Measurements from ENCODE around the gene RBFOX2.
A peak's percentile ranks its signal among the peaks of the same experiment; 100 is the strongest.

- TF ChIP-seq CTCF (IDR thresholded peaks at IDR 0.05) (peak in 1 of 3 experiments; percentile 7), POLR2A (IDR thresholded peaks at IDR 0.05) (no peak)
Observed at GRCh38 chr22:35838855-35839576, 189.6 kb downstream of the RBFOX2 start.
